Measurements from ENCODE around the gene HLA-DOA.

GRCh38 chr6:32980488-32981038, 28.8 kb downstream of the HLA-DOA start:
- TF ChIP-seq CTCF (IDR thresholded peaks at IDR 0.05; ENCODE audit: poor library complexity) = no peak
- no peak for TF ChIP-seq EZH2 (IDR thresholded peaks at IDR 0.05; ENCODE audit: borderline replicate concordance)
- TF ChIP-seq EZH2phosphoT487 (IDR thresholded peaks at IDR 0.05; ENCODE audit: low read depth, severe bottlenecking, unreplicated experiment) = no peak

Measured in hepatocyte (in vitro differentiated cells).